HG03469 (cell line): Measurements from ENCODE around the gene C7.
A peak's percentile ranks its signal among the peaks of the same experiment; 100 is the strongest.
"Not testable (repeated sequence)": the region's sequence is repeated elsewhere in the genome, so short reads cannot be mapped to it uniquely, and the experiment has no call there.

Source experiments
- ATAC-seq: cut with Tn5 transposase; IDR thresholded peaks from one replicate; pipeline ENCODE4 v1.9.1; 2021; ENCODE audit warnings: mild to moderate bottlenecking, moderate library complexity, moderate number of reproducible peaks; ENCODE audit not compliant: unreplicated experiment

Gene C7

DNA sequence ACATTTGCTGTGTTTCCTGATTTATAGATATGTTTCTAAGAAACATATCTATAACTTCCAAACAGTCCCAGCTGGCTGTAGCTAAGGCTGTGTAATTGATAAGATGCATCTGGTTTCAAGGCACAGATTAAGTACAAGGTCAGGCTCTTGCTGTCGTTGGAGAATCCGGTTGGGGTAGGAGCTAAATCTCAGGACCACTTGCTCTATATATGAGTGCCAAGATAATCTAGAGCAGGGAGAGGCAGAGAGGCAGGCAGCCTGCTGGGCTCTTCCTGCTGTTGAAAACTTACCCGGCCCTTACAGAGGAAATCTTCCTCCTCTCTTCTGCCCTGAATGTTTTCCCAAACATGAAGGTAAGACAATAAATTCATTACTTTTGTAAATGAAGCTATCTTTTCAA is at the start of gene C7:
TSS of gene C7 (plus strand) at position 234 of the 400 bp plus-strand sequence. CDS start at position 348, 114 bp downstream.
- ATAC-seq: no peak

GRCh38 chr5:40860711-40861110 is 48.6 kb upstream of the C7 start:
- no peak for ATAC-seq

GRCh38 chr5:40865004-40865403 is 44.3 kb upstream of the C7 start:
- not testable (repeated sequence) for ATAC-seq

- ATAC-seq: no peak
Measured at GRCh38 chr5:40866844-40867243, 42.5 kb upstream of the C7 start.

DNA sequence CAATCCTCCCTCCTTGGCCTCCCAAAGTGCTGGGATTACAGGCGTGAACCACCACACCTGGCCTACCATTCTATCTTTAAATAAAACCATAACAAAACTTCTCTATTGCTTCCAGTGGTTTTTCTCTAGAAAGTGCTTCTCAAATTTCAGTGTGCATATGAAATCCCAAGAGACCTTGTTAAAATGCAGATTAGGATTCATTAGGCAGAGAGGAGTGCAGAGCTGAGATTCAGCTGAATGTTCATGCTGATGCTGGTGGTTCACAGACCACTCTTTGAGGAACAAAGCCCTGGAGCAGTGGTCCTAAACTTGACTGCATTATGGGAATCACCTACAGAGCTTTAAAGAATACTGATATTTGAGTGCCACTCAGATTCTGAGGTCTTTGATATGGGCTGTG is 39.9 kb upstream of the C7 start:
- ATAC-seq: no peak

GRCh38 chr5:40871177-40871576 is 38.1 kb upstream of the C7 start:
- no peak for ATAC-seq

- not testable (repeated sequence) for ATAC-seq
Measured at GRCh38 chr5:40872253-40872652, 37.0 kb upstream of the C7 start.

GRCh38 chr5:40873286-40873880 is 35.9 kb upstream of the C7 start:
- ATAC-seq: no peak

- ATAC-seq: no peak
Measured at GRCh38 chr5:40875958-40876357, 33.3 kb upstream of the C7 start.

DNA sequence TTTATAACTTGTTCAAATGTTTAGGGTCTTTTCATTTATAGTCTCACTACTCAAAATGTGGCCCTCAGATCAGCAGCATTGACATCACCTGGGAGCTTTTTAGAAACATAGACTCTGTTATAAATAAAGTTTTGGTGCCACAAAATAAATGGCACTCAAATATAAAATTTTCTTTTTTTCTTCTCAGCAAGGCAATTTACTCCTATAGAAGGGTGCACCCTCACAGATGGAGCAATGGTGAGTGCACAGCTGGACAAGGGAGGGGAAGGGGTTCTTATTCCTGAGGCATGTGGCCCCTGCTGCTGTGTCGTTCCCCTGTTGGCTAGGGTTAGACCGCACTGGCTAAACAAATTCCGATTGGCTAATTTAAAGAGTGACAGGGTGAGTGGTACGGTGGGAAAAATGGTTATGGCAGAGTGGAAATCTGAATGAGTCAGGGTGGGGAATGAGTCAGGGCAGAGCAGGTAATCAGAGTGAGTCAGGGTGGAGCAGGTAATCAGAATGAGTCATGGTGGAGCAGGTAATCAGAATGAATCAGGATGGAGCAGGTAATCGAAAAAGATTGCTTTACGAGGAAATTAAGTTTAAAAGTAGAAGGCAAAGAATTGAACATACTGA is 31.8 kb upstream of the C7 start:
- ATAC-seq: no peak

- ATAC-seq: no peak
Measured at GRCh38 chr5:40879163-40879942, 29.9 kb upstream of the C7 start.

DNA sequence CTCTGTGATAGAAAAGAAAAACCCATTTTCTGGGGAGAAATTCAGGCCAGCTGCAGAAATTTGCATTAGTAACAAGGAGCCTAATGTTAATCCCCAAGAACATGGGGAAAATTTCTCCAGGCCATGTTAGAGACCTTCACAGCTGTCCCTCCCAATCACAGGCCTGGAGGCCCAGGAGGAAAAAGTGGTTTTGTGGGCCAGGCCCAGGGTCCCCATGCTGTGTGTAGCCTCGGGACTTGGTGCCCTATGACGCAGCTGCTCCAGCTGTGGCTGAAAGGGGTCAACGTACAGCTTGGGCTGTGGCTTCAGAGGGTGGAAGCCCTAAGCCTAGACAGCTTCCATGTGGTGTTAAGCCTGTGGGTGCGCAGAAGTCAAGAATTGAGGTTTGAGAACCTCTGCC is 27.0 kb upstream of the C7 start:
- ATAC-seq: no peak

GRCh38 chr5:40883051-40883450 is 26.2 kb upstream of the C7 start:
- not testable (repeated sequence) for ATAC-seq

DNA sequence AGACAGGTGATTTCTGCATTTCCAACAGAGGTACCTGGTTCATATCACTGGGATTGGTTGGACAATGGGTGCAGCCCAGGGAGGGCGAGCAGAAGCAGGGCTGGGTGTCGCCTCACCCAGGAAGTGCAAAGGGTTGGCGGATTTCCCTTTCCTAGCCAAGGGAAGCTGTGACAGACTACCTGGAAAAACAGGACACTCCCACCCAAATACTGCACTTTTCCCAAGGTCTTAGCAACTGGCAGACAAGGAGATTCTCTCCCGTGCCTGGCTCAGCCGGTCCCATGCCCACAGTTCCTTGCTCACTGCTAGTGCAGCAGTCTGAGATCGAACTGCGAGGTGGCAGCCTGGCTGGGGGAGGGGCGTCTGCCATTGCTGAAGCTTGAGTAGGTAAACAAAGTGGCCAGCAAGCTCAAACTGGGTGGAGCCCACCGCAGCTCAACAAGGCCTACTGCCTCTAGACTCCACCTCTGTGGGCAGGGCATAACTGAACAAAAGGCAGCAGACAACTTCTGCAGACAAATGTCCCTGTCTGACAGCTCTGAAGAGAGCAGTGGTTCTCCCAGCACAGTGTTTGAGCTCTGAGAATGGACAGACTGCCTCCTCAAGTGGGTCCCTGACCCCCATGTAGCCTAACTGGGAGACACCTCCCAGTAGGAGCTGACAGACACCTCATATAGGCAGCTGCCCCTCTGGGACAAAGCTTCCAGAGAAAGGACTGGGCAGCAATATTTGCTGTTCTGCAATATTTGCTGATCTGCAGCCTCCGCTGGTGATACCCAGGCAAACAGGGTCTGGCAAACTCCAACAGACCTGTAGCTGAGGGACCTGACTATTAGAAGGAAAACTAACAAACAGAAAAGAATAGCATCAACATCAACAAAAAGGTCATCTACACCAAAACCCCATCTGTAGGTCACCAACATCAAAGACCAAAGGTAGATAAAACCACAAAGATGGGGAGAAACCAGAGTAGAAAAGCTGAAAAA is 13.6 kb upstream of the C7 start:
- not testable (repeated sequence) for ATAC-seq

DNA sequence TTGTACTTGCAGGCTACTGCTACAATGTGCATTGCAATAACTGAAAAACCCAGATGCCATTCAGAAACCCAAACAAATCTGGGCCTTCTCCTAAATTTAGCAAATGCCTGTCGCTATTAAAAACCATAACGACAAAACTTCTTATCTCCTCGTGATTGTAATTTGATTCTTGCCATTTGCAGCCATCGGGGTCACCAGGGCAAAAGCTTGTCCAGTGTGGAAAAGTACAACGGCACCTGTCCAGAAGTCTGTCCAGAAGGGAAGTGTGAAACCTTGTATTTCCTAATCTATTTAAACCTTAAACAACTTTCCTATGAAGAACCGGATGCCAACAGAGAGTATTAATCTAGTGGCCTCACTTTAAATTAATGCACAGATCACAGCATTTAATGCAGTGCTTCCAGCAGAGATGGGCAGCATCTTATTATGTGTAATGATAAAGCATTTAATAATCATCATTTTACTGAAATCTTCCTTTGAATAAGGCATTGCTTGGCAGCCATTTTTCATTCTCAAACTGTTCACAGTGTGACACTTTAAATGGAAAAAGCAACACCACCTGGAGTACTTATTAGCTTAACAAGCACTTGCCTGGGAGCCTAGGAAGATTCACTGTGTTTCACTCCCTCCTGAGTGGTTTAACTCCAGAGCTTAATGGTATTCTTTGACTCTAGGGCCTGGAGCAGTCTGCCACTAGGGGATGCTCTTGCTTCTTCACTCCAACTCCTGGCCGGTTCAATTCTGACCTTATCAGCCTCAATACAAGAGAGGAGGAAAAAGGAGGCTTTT is 4.9 kb upstream of the C7 start:
- ATAC-seq: peak; percentile 80

- no peak for ATAC-seq
Measured at GRCh38 chr5:40904994-40905306, 4.3 kb upstream of the C7 start.

DNA sequence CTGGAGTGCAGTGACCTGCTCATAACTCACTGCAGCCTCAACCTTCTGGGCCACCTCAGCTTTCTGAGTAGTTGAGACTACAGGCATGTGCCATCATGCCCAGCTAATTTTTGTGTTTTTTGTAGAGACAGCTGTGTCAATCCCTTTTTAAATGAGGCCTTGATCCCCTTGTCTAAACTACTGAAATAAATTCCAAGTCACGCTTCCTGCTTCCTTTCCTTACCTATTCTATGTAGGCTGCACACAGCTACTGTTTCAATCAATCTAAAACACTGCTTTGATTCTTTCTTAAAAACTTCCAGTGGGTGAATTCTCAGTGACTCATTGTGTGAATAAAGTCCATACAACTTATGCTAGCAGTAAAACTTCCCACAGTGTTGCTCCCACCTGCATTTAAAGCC is 2.9 kb upstream of the C7 start:
- no peak for ATAC-seq

DNA sequence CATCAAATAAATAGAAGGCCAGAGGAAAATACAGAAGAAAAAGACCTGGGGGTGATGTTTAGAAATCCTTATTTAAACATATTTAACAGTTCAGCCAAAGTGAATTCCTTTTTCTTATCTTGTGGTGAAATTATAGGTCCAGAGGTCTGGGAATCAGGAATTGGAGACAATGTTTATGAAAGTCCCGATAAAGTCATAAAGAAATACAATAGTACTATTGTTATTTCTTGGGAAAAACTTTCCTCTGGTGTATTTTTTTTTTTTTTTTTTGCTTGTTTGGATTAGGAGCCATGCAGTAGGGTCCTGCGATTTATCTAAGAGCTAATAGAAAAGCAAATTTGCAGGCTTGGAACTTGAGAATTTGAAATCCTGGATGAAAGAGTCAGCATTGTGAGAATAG is 426 bp downstream of the C7 start:
- no peak for ATAC-seq

GRCh38 chr5:40911266-40911665 is 2.0 kb downstream of the C7 start:
- ATAC-seq: no peak

GRCh38 chr5:40914835-40915234 is 5.5 kb downstream of the C7 start:
- no peak for ATAC-seq
